CD14-positive monocyte (primary cell): ENCODE data around the gene ORAI3. TPM values are rescaled to one million over a fixed set of nuclear protein-coding genes. Genes with fewer than 3 reads are reported as not detected.
"Not testable (repeated sequence)": the region's sequence is repeated elsewhere in the genome, so short reads cannot be mapped to it uniquely, and the experiment has no call there.

Experiments used
- DNase-seq, 3 donors: peaks; one replicate each; pipeline ENCODE4 v3.0.0-alpha.2; 2011 to 2022
- H2AFZ ChIP-seq: 2 replicates; pipeline ENCODE4 v1.6.0; 2012; ENCODE audit warnings: mild to moderate bottlenecking, low read depth, low read length, inconsistent platforms; ENCODE audit not compliant: insufficient read depth, poor library complexity, severe bottlenecking
- H3K27ac ChIP-seq, 2 donors: 1 replicate in 1 of 2; 2 replicates in 1 of 2; pipeline ENCODE4 v1.5.1; 2012 to 2013; ENCODE audit warnings: low read length in 2 of 2, control low read depth in 1 of 2, inconsistent platforms in 1 of 2, low read depth in 1 of 2, mild to moderate bottlenecking in 1 of 2
- H3K27me3 ChIP-seq, 2 donors: one replicate each; pipeline versions ENCODE4 v1.6.0 to v1.6.1; 2011 to 2013; ENCODE audit warnings: low read length in 2 of 2; ENCODE audit not compliant: control insufficient read depth in 2 of 2, insufficient read depth in 2 of 2
- H3K36me3 ChIP-seq, 2 donors: replicated peaks in 1 of 2; 1 replicate in 1 of 2; 2 replicates in 1 of 2; pipeline versions ENCODE4 v1.5.1 to v1.6.1; 2012 to 2013; ENCODE audit warnings: low read length in 2 of 2, control low read depth in 1 of 2, inconsistent platforms in 1 of 2, mild to moderate bottlenecking in 1 of 2; ENCODE audit not compliant: insufficient read depth in 2 of 2, control insufficient read depth in 1 of 2
- H3K4me1 ChIP-seq, 2 donors: 1 replicate in 1 of 2; 2 replicates in 1 of 2; pipeline versions ENCODE4 v1.5.1 to v1.6.1; 2012 to 2013; ENCODE audit warnings: low read length in 2 of 2, control low read depth in 1 of 2, inconsistent platforms in 1 of 2, mild to moderate bottlenecking in 1 of 2, moderate library complexity in 1 of 2; ENCODE audit not compliant: insufficient read depth in 2 of 2, control insufficient read depth in 1 of 2
- H3K4me2 ChIP-seq: replicated peaks from 2 replicates; pipeline ENCODE3; 2012; ENCODE audit warnings: low read length, moderate library complexity, mild to moderate bottlenecking; ENCODE audit not compliant: poor library complexity, severe bottlenecking; ENCODE audit errors: extremely low read depth
- H3K4me3 ChIP-seq, 3 experiments: fragments of 200-600 bp in 1 of 3; sonication (generic) in 1 of 3; replicated peaks in 1 of 3; 1 replicate in 2 of 3; 2 replicates in 1 of 3; pipeline ENCODE4 v1.5.1; 2011 to 2013; ENCODE audit warnings: low read length in 3 of 3, mild to moderate bottlenecking in 3 of 3, control low read depth in 2 of 3, low read depth in 2 of 3, inconsistent platforms in 1 of 3, moderate library complexity in 1 of 3
- H3K79me2 ChIP-seq: 2 replicates; pipeline ENCODE4 v1.6.0; 2012; ENCODE audit warnings: mild to moderate bottlenecking, control low read depth, inconsistent platforms, low read length, moderate library complexity; ENCODE audit not compliant: insufficient read depth
- H3K9ac ChIP-seq: 2 replicates; pipeline ENCODE4 v1.6.0; 2017; ENCODE audit warnings: low read length, mild to moderate bottlenecking; ENCODE audit not compliant: insufficient read depth, poor library complexity, severe bottlenecking
- H3K9me3 ChIP-seq, 2 donors: replicated peaks in 1 of 2; 1 replicate in 1 of 2; 2 replicates in 1 of 2; pipeline versions ENCODE4 v1.5.1 to v1.6.1; 2012 to 2013; ENCODE audit warnings: low read length in 2 of 2, control low read depth in 1 of 2; ENCODE audit not compliant: control insufficient read depth in 1 of 2, insufficient read depth in 1 of 2
- H4K20me1 ChIP-seq: 2 replicates; pipeline ENCODE4 v1.6.0; 2012; ENCODE audit warnings: mild to moderate bottlenecking, low read length, control low read depth, moderate library complexity; ENCODE audit not compliant: insufficient read depth
- H3K27ac Mint-ChIP-seq, 7 donors: one replicate each; pipeline ENCODE4 v1.8.0; 2020; ENCODE audit warnings: mild to moderate bottlenecking in 7 of 7, mixed read lengths in 7 of 7, moderate library complexity in 6 of 7, inconsistent platforms in 2 of 7
- H3K27me3 Mint-ChIP-seq, 3 donors: one replicate each; pipeline ENCODE4 v1.8.0; 2021 to 2022; ENCODE audit warnings: low read depth in 3 of 3, mild to moderate bottlenecking in 3 of 3, mixed read lengths in 3 of 3, moderate library complexity in 3 of 3, inconsistent platforms in 1 of 3
- H3K36me3 Mint-ChIP-seq, 2 donors: one replicate each; pipeline ENCODE4 v1.8.0; 2020; ENCODE audit warnings: mixed read lengths in 2 of 2, inconsistent platforms in 1 of 2, mild to moderate bottlenecking in 1 of 2
- H3K4me1 Mint-ChIP-seq: one replicate; pipeline ENCODE4 v1.8.0; 2020; ENCODE audit warnings: mild to moderate bottlenecking, mixed read lengths
- H3K4me3 Mint-ChIP-seq, 2 donors: one replicate each; pipeline ENCODE4 v1.8.0; 2020; ENCODE audit warnings: mild to moderate bottlenecking in 2 of 2, mixed read lengths in 2 of 2, moderate library complexity in 1 of 2
- H3K9me3 Mint-ChIP-seq, 7 donors: one replicate each; pipeline ENCODE4 v1.8.0; 2020 to 2022; ENCODE audit warnings: mixed read lengths in 7 of 7, mild to moderate bottlenecking in 6 of 7, moderate library complexity in 6 of 7, inconsistent platforms in 2 of 7
- WGBS: methylation state at CpG from one replicate; pipeline ENCODE4 v1.1.5; 2013; ENCODE audit warnings: missing lambda C conversion rate; ENCODE audit not compliant: insufficient coverage; 5-methylcytosine and 5-hydroxymethylcytosine counted together
- intact Hi-C, 2 donors: fragments of 100-400 bp; cut with micrococcal nuclease; formaldehyde crosslinking; loops; one replicate each; pipeline versions ENCODE4 v1.15.0 to v1.15.1; 2023
- polyA plus RNA-seq, 3 donors: library from polyadenylated mRNA; depleted of rRNA in 1 of 3; unstranded in 2 of 3; stranded (reverse) in 1 of 3; fragments of 300-500 nt in 2 of 3; fragments of >200 nt in 1 of 3; fragmentation: Illumina TruSeq in 2 of 3; gene quantifications; 1 replicate in 2 of 3; 2 replicates in 1 of 3; pipeline ENCODE4 v1.2.3, GENCODE V29; 2012 to 2021
- TF ChIP-seq, protein P1 (sequence below): fragments of 200-600 bp; IDR thresholded peaks from one replicate; pipeline ENCODE4 v1.8.0; 2022; ENCODE audit warnings: antibody characterized with exemption, mild to moderate bottlenecking

Gene ORAI3
- polyA plus RNA-seq, 3 donors = 34.3 to 80.3 (median 76.8) TPM

- peaks cover 5% of the 10 kb centered on the region for H4K20me1 ChIP-seq
- H3K27me3 Mint-ChIP-seq = no peaks in the 10 kb centered on the region
- intact Hi-C loops = loop anchor here in 1 of 2 donors (5.0 kb wide), 1 partner anchor 90 kb away; no protein-coding TSS in a partner anchor
- no peaks in the 10 kb centered on the region for H3K9me3 ChIP-seq
- no peak overlapping the region for H2AFZ ChIP-seq
- no peaks in the 10 kb centered on the region for H3K9me3 Mint-ChIP-seq
- H3K4me3 Mint-ChIP-seq = peak overlapping the region in 1 of 2 donors; percentile 17
- no peak overlapping the region for H3K9ac ChIP-seq
- 4% methylated on average over 5 of the region's 5 CpGs for WGBS
- H3K27me3 ChIP-seq = no peaks in the 10 kb centered on the region
- H3K4me3 ChIP-seq = no peak overlapping the region
- H3K4me1 Mint-ChIP-seq = peaks cover 35% of the 10 kb centered on the region
- H3K4me2 ChIP-seq = no peak overlapping the region
- DNase-seq = no peak
- peaks cover 29 to 51% of the 10 kb centered on the region in 2 donors for H3K36me3 Mint-ChIP-seq
- no peak overlapping the region for H3K27ac ChIP-seq
- no peaks in the 10 kb centered on the region for H3K79me2 ChIP-seq
- H3K36me3 ChIP-seq = peaks cover 7 to 27% of the 10 kb centered on the region in 2 donors
- peak overlapping the region in 4 of 7 donors; percentile 7 to 81 (median 56) for H3K27ac Mint-ChIP-seq
- TF ChIP-seq, protein P1, sequence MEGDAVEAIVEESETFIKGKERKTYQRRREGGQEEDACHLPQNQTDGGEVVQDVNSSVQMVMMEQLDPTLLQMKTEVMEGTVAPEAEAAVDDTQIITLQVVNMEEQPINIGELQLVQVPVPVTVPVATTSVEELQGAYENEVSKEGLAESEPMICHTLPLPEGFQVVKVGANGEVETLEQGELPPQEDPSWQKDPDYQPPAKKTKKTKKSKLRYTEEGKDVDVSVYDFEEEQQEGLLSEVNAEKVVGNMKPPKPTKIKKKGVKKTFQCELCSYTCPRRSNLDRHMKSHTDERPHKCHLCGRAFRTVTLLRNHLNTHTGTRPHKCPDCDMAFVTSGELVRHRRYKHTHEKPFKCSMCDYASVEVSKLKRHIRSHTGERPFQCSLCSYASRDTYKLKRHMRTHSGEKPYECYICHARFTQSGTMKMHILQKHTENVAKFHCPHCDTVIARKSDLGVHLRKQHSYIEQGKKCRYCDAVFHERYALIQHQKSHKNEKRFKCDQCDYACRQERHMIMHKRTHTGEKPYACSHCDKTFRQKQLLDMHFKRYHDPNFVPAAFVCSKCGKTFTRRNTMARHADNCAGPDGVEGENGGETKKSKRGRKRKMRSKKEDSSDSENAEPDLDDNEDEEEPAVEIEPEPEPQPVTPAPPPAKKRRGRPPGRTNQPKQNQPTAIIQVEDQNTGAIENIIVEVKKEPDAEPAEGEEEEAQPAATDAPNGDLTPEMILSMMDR = no peak
- H3K4me1 ChIP-seq = peaks cover 22 to 27% of the 10 kb centered on the region in 2 donors
These were observed 11.2 kb upstream of the ORAI3 start for GRCh38 chr16:30937692-30938091.

DNA sequence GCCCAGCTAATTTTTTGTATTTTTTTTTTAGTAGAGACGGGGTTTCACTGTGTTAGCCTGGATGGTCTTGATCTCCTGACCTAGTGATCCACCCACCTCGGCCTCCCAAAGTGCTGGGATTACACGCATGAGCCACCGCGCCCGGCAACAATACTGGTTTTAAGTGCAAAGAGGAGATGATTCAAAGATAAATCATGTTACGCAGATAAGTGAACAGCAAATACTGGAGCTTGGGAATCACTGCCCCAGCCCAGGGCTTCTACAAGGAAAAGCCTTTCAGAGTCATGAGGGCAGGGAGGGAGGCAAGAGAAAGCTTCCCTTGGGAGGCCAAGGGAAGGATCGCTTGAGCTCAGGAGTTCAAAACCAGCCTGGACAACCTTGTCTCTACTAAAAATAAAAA is 9.3 kb upstream of the ORAI3 start:
- peaks cover 21 to 26% of the 10 kb centered on the region in 2 donors for H3K4me1 ChIP-seq
- H3K4me3 Mint-ChIP-seq, H4K20me1 ChIP-seq, H3K79me2 ChIP-seq, H3K9me3 Mint-ChIP-seq, H3K9me3 ChIP-seq, H3K9ac ChIP-seq, H3K27me3 Mint-ChIP-seq, H3K4me2 ChIP-seq, DNase-seq, H3K4me3 ChIP-seq, H3K27ac ChIP-seq, H3K27me3 ChIP-seq, H2AFZ ChIP-seq, H3K27ac Mint-ChIP-seq: not testable (repeated sequence)
- intact Hi-C loops = loop anchor here in 1 of 2 donors (5.0 kb wide), 1 partner anchor 92 kb away; no protein-coding TSS in a partner anchor
- Mint-ChIP-seq H3K4me1 (peaks cover 34% of the 10 kb centered on the region), H3K36me3 (peaks cover 36 to 49% of the 10 kb centered on the region in 2 donors)
- peaks cover 15 to 31% of the 10 kb centered on the region in 2 donors for H3K36me3 ChIP-seq
- 98% methylated on average over 8 of the region's 8 CpGs for WGBS
